ENCODE measurements around the gene AFF3.

- no peak for TF ChIP-seq CTCF (CRISPR knock-in tag; IDR thresholded peaks at IDR 0.05)
- TF ChIP-seq ZKSCAN1 (IDR thresholded peaks at IDR 0.05; ENCODE audit: low read length), result no peak
- no peak for TF ChIP-seq ZNF713 (CRISPR knock-in tag; IDR thresholded peaks at IDR 0.05)
- no peak for TF ChIP-seq TCF7L2 (IDR thresholded peaks at IDR 0.05; ENCODE audit: low read depth, low read length)
- TF ChIP-seq ELF4 (CRISPR knock-in tag; IDR thresholded peaks at IDR 0.05; ENCODE audit: borderline replicate concordance), result no peak
- TF ChIP-seq POLR2A (IDR thresholded peaks at IDR 0.05; ENCODE audit: insufficient read depth in 1 of 2, low read depth in 2 of 2, low read length in 2 of 2), result no peak
- no peak for TF ChIP-seq MAFK (conservative IDR thresholded peaks at IDR 0.05 in 1 of 2, IDR thresholded peaks at IDR 0.05 in 1 of 2; ENCODE audit: low read length in 2 of 2)
- TF ChIP-seq ZNF773 (CRISPR knock-in tag; IDR thresholded peaks at IDR 0.05; ENCODE audit: borderline replicate concordance), result no peak
- no peak for TF ChIP-seq HDAC6 (IDR thresholded peaks at IDR 0.05; ENCODE audit: low read depth, low read length)
- TF ChIP-seq PCBP1 (IDR thresholded peaks at IDR 0.05; ENCODE audit: borderline replicate concordance, low read depth, low read length), result no peak
- TF ChIP-seq, protein P1, sequence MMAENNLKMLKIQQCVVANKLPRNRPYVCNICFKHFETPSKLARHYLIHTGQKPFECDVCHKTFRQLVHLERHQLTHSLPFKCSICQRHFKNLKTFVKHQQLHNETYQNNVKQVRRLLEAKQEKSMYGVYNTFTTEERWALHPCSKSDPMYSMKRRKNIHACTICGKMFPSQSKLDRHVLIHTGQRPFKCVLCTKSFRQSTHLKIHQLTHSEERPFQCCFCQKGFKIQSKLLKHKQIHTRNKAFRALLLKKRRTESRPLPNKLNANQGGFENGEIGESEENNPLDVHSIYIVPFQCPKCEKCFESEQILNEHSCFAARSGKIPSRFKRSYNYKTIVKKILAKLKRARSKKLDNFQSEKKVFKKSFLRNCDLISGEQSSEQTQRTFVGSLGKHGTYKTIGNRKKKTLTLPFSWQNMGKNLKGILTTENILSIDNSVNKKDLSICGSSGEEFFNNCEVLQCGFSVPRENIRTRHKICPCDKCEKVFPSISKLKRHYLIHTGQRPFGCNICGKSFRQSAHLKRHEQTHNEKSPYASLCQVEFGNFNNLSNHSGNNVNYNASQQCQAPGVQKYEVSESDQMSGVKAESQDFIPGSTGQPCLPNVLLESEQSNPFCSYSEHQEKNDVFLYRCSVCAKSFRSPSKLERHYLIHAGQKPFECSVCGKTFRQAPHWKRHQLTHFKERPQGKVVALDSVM (CRISPR knock-in tag; IDR thresholded peaks at IDR 0.05), result no peak
- no peak for TF ChIP-seq RBAK (CRISPR knock-in tag; IDR thresholded peaks at IDR 0.05)
- no peak for TF ChIP-seq JUND (CRISPR knock-in tag; IDR thresholded peaks at IDR 0.05)
These were observed 348.0 kb downstream of the AFF3 start for GRCh38 chr2:99794414-99794813.

Data from HepG2 (cell line).